Karpas-422 (cell line): ENCODE measurements around the gene RNFT2. TPM values are rescaled to one million over a fixed set of nuclear protein-coding genes. Genes with fewer than 3 reads are reported as not detected.

Source experiments
- DNase-seq: peaks from one replicate; pipeline ENCODE4 v3.0.0-alpha.2; 2015
- H2AFZ ChIP-seq: fragments of 200-600 bp; sonication (generic); 2 replicates; pipeline ENCODE4 v1.6.1; 2014; ENCODE audit warnings: antibody characterized with exemption, low read length, mixed read lengths
- H3K27ac ChIP-seq: fragments of 200-600 bp; sonication (generic); 2 replicates; pipeline ENCODE4 v1.5.1; 2014; ENCODE audit warnings: mild to moderate bottlenecking, low read length, moderate library complexity
- H3K27me3 ChIP-seq: fragments of 200-600 bp; sonication (generic); 2 replicates; pipeline ENCODE4 v1.6.1; 2014; ENCODE audit warnings: low read length, mixed read lengths
- H3K36me3 ChIP-seq: fragments of 200-600 bp; sonication (generic); 2 replicates; pipeline ENCODE4 v1.6.1; 2014; ENCODE audit warnings: low read length, mixed read lengths; ENCODE audit not compliant: insufficient read depth
- H3K4me1 ChIP-seq: fragments of 200-600 bp; sonication (generic); 2 replicates; pipeline ENCODE4 v1.6.1; 2014; ENCODE audit warnings: mild to moderate bottlenecking, low read length, mixed read lengths
- H3K4me2 ChIP-seq: fragments of 200-600 bp; sonication (generic); 2 replicates; pipeline ENCODE4 v1.6.1; 2014; ENCODE audit warnings: low read length, low read depth, mild to moderate bottlenecking; ENCODE audit not compliant: poor library complexity, severe bottlenecking
- H3K4me3 ChIP-seq: fragments of 200-600 bp; sonication (generic); 2 replicates; pipeline ENCODE4 v1.5.1; 2014; ENCODE audit warnings: mild to moderate bottlenecking, antibody characterized with exemption, low read length, mixed read lengths
- H3K79me2 ChIP-seq: fragments of 200-600 bp; sonication (generic); 2 replicates; pipeline ENCODE4 v1.6.1; 2014; ENCODE audit warnings: mild to moderate bottlenecking, low read length, mixed read lengths
- H3K9ac ChIP-seq: fragments of 200-600 bp; sonication (generic); 2 replicates; pipeline ENCODE4 v1.6.0; 2014; ENCODE audit warnings: low read length
- H3K9me2 ChIP-seq: fragments of 200-600 bp; sonication (generic), shearing (Covaris generic); replicated peaks from 2 replicates; pipeline ENCODE4 v1.6.0; 2014; ENCODE audit warnings: mild to moderate bottlenecking, low read length, moderate library complexity; ENCODE audit not compliant: insufficient read depth
- H3K9me3 ChIP-seq: fragments of 300-700, 200-600 bp; sonication (generic); 2 replicates; pipeline ENCODE4 v1.6.1; 2014; ENCODE audit warnings: low read length, mixed read lengths
- H4K20me1 ChIP-seq: fragments of 200-600 bp; sonication (generic); 2 replicates; pipeline ENCODE4 v1.6.1; 2014; ENCODE audit warnings: mild to moderate bottlenecking, antibody characterized with exemption, low read length, low read depth; ENCODE audit not compliant: insufficient read depth
- total RNA-seq: library from RNA; depleted of rRNA; stranded (reverse); fragments of >200 nt; shearing (Covaris generic); gene quantifications from 2 replicates; pipeline ENCODE4 v1.2.3, GENCODE V29; 2014; ENCODE audit warnings: low replicate concordance

Gene RNFT2
- total RNA-seq, 1 experiment from 2014 or later: 6.7 TPM

- H4K20me1 ChIP-seq: no peaks in the 10 kb centered on the region
- no peak overlapping the region for H2AFZ ChIP-seq
- H3K79me2 ChIP-seq: no peaks in the 10 kb centered on the region
- H3K9ac ChIP-seq: no peak overlapping the region
- H3K4me3 ChIP-seq: no peak overlapping the region
- no peaks in the 10 kb centered on the region for H3K9me2 ChIP-seq
- no peak overlapping the region for H3K4me2 ChIP-seq
- no peak overlapping the region for H3K27ac ChIP-seq
- no peaks in the 10 kb centered on the region for H3K36me3 ChIP-seq
- H3K27me3 ChIP-seq: peaks cover 2% of the 10 kb centered on the region; the same call in 1 of the 2 replicates
- no peaks in the 10 kb centered on the region for H3K9me3 ChIP-seq
- DNase-seq: peak; percentile 58
- H3K4me1 ChIP-seq: peaks cover 31% of the 10 kb centered on the region
Measured at GRCh38 chr12:116882742-116883141, 144.6 kb downstream of the RNFT2 start.

DNA sequence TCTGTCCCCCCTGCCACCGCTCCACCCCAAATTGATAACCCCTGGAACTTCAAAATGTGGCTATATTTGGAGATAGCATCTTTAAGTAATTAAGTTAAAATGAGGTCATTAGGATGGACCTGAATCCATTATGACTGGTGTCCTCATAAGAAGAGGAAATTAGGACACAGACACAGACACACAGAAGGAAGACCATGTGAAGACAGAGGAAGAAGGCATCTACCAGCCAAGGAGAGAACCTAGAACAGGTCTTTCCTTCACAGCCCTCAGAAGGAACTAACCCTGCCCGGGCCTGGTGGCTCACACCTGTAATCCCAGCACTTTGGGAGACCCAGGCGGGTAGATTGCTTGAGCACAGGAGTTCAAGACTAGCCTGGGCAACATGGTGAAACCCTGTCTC is 146.8 kb downstream of the RNFT2 start:
- H3K9me2 ChIP-seq: no peaks in the 10 kb centered on the region
- H2AFZ ChIP-seq: no peak overlapping the region
- DNase-seq: no peak
- no peak overlapping the region for H3K9ac ChIP-seq
- H3K27ac ChIP-seq: no peak overlapping the region
- peaks cover 2% of the 10 kb centered on the region; the same call in 1 of the 2 replicates for H3K27me3 ChIP-seq
- H3K4me3 ChIP-seq: no peak overlapping the region
- H3K36me3 ChIP-seq: no peaks in the 10 kb centered on the region
- no peaks in the 10 kb centered on the region for H3K79me2 ChIP-seq
- no peaks in the 10 kb centered on the region for H4K20me1 ChIP-seq
- H3K4me1 ChIP-seq: peaks cover 15% of the 10 kb centered on the region
- no peak overlapping the region for H3K4me2 ChIP-seq
- H3K9me3 ChIP-seq: no peaks in the 10 kb centered on the region

GRCh38 chr12:116885491-116885890 is 147.4 kb downstream of the RNFT2 start:
- H4K20me1 ChIP-seq: no peaks in the 10 kb centered on the region
- no peak overlapping the region for H3K9ac ChIP-seq
- no peak overlapping the region for H3K4me2 ChIP-seq
- DNase-seq: no peak
- no peak overlapping the region for H3K4me3 ChIP-seq
- H3K27me3 ChIP-seq: peaks cover 2% of the 10 kb centered on the region; the same call in 1 of the 2 replicates
- no peaks in the 10 kb centered on the region for H3K79me2 ChIP-seq
- H3K4me1 ChIP-seq: peaks cover 9% of the 10 kb centered on the region
- no peak overlapping the region for H2AFZ ChIP-seq
- H3K9me3 ChIP-seq: no peaks in the 10 kb centered on the region
- no peaks in the 10 kb centered on the region for H3K36me3 ChIP-seq
- no peaks in the 10 kb centered on the region for H3K9me2 ChIP-seq
- H3K27ac ChIP-seq: no peak overlapping the region

- H4K20me1 ChIP-seq: no peaks in the 10 kb centered on the region
- H3K9me2 ChIP-seq: no peaks in the 10 kb centered on the region
- no peak overlapping the region for H3K9ac ChIP-seq
- no peaks in the 10 kb centered on the region for H3K9me3 ChIP-seq
- H3K4me1 ChIP-seq: no peaks in the 10 kb centered on the region
- DNase-seq: no peak
- H3K36me3 ChIP-seq: no peaks in the 10 kb centered on the region
- H3K27me3 ChIP-seq: no peaks in the 10 kb centered on the region
- no peak overlapping the region for H2AFZ ChIP-seq
- H3K27ac ChIP-seq: no peak overlapping the region
- no peaks in the 10 kb centered on the region for H3K79me2 ChIP-seq
- no peak overlapping the region for H3K4me3 ChIP-seq
- no peak overlapping the region for H3K4me2 ChIP-seq
Measured at GRCh38 chr12:116887244-116887643, 149.1 kb downstream of the RNFT2 start.

DNA sequence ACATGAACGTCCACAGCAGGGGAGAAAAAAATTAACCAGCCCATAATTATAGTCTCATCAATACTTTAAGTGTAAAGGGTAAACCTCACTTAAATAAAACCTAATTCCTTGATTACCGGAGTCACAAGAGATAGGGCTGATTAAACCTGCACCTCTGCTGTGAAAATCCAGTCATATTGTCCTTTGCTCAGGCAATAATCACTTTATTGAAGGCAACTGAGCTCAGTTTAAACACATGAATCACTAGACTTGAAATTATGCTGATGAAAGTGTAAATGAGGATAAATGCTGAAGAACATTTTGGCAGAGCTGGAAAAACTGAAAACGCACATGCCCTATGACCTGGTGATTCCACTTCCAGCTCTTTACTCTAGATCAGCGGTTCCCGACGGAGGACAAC is 149.8 kb downstream of the RNFT2 start:
- Histone ChIP-seq H3K9me3 (no peaks in the 10 kb centered on the region), H3K9me2 (no peaks in the 10 kb centered on the region), H2AFZ (no peak overlapping the region), H3K9ac (no peak overlapping the region), H3K27me3 (no peaks in the 10 kb centered on the region), H3K79me2 (no peaks in the 10 kb centered on the region), H3K4me3 (no peak overlapping the region), H3K27ac (no peak overlapping the region), H3K4me2 (no peak overlapping the region), H3K4me1 (no peaks in the 10 kb centered on the region), H3K36me3 (no peaks in the 10 kb centered on the region), H4K20me1 (no peaks in the 10 kb centered on the region)
- no peak for DNase-seq

DNA sequence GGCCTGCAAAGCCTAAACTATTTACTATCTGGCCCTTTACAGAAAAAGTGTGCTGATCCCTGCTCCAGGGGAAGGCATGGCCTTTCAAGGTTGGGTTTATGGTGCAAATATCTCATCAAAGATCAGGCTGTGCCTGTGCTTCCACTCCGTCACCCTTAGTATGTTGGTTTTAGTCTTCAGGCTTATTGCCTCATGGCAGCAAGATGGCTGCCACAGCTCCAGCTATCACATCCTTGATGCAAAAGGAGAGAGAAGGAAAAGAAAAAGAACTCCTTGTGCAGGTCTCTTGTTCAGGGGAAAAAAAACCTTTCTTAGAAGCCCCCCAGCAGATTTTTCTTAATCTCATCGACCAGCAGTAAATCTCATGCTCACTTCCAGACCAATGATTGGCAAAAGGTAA is 152.2 kb downstream of the RNFT2 start:
- Histone ChIP-seq H3K4me1 (no peaks in the 10 kb centered on the region), H3K36me3 (no peaks in the 10 kb centered on the region), H3K27ac (no peak overlapping the region), H3K9me2 (no peaks in the 10 kb centered on the region), H3K9ac (no peak overlapping the region), H3K27me3 (no peaks in the 10 kb centered on the region), H3K9me3 (no peaks in the 10 kb centered on the region), H4K20me1 (no peaks in the 10 kb centered on the region), H3K4me3 (no peak overlapping the region), H3K4me2 (no peak overlapping the region), H2AFZ (no peak overlapping the region), H3K79me2 (no peaks in the 10 kb centered on the region)
- no peak for DNase-seq

- Histone ChIP-seq H3K9ac (no peak overlapping the region), H2AFZ (no peak overlapping the region), H3K27ac (no peak overlapping the region), H3K79me2 (no peaks in the 10 kb centered on the region), H3K4me2 (no peak overlapping the region), H3K36me3 (no peaks in the 10 kb centered on the region), H3K9me2 (no peaks in the 10 kb centered on the region), H3K4me3 (no peak overlapping the region), H4K20me1 (no peaks in the 10 kb centered on the region), H3K27me3 (no peaks in the 10 kb centered on the region), H3K9me3 (no peaks in the 10 kb centered on the region), H3K4me1 (no peaks in the 10 kb centered on the region)
- no peak for DNase-seq
Measured at GRCh38 chr12:116891019-116891418, 152.9 kb downstream of the RNFT2 start.

GRCh38 chr12:116892349-116893140 is 154.4 kb downstream of the RNFT2 start:
- H3K4me1 ChIP-seq: no peaks in the 10 kb centered on the region

More at GRCh38 chr12:116892349-116893140, 154.4 kb downstream of the RNFT2 start:
- Histone ChIP-seq H3K4me2 (no peak overlapping the region), H3K9ac (no peak overlapping the region), H3K27me3 (no peaks in the 10 kb centered on the region), H3K9me2 (no peaks in the 10 kb centered on the region), H4K20me1 (no peaks in the 10 kb centered on the region), H3K79me2 (no peaks in the 10 kb centered on the region), H3K9me3 (no peaks in the 10 kb centered on the region), H2AFZ (no peak overlapping the region), H3K4me3 (no peak overlapping the region), H3K36me3 (no peaks in the 10 kb centered on the region), H3K27ac (no peak overlapping the region)
- peak; percentile 65 for DNase-seq
